Measurements from ENCODE around the gene EYS. TPM values are rescaled to one million over a fixed set of nuclear protein-coding genes. Genes with fewer than 3 reads are reported as not detected.

EYS gene
- total and polyA plus RNA-seq, 2 of the 8 experiments (the other 6 are each of a cell fraction or from before 2014, with no cell fraction given): 0.05 to 0.13 TPM

DNA sequence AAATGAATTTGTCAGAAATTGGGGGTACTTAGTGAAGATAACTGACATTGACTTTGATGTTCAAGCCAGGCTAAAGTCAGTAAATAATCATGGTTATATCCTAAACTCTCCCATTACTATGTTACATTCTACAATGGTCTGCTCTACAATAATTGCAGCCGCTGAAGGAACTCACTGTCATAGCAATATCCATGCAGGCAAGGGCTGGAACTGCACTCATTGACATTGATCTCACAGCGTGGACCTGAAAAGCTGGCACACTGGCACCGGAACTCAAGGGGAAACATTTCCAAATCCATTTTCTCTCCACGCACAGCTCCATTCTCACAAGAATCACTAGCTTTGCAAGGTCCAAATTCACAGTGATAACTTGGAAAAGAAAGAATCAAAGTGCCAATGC is 702.7 kb downstream of the EYS start:
- no peak overlapping the region for H2BK12ac ChIP-seq (ENCODE audit: low read depth, low read length)
- no peak overlapping the region for H3K18ac ChIP-seq (ENCODE audit: extremely low read depth, low read length)
- H3K79me1 ChIP-seq (ENCODE audit: low read depth, low read length): no peaks in the 10 kb centered on the region
- H3K4me2 ChIP-seq (ENCODE audit: insufficient read depth in 1 of 2, low read depth in 2 of 2, low read length in 2 of 2): no peak overlapping the region
- no peaks in the 10 kb centered on the region for H3K27me3 ChIP-seq (replicated peaks in 1 of 4; ENCODE audit: control insufficient read depth in 3 of 4, extremely low read depth in 1 of 4, insufficient read depth in 3 of 4, low read length in 3 of 4)
- H3K23me2 ChIP-seq (ENCODE audit: low read depth, low read length): no peaks in the 10 kb centered on the region
- H3K27ac ChIP-seq (ENCODE audit: low read depth, low read length): no peak overlapping the region
- ChIA-PET CTCF (ENCODE audit: partially characterized antibody) (no interaction called here), POLR2A (ENCODE audit: partially characterized antibody) (no interaction called here)
- H3K9me3 ChIP-seq (ENCODE audit: insufficient read depth in 2 of 2, low read depth in 1 of 2, low read length in 1 of 2): no peaks in the 10 kb centered on the region
- no peak overlapping the region for H2BK5ac ChIP-seq (ENCODE audit: low read depth, low read length)
- no peak overlapping the region for H2BK120ac ChIP-seq (replicated peaks; ENCODE audit: low read depth, low read length)
- H3K4me1 ChIP-seq (replicated peaks in 1 of 4; ENCODE audit: control insufficient read depth in 3 of 4, insufficient read depth in 4 of 4, low read length in 3 of 4): peaks cover 0 to 3% (median 0%) of the 10 kb centered on the region in 4 experiments; a peak in 3 of 7 replicates
- no peak overlapping the region for H3K56ac ChIP-seq (replicated peaks; ENCODE audit: insufficient read length, low read depth, low read length)
- no peaks in the 10 kb centered on the region for H3K79me2 ChIP-seq (ENCODE audit: control insufficient read depth in 1 of 2, insufficient read depth in 2 of 2, low read length in 2 of 2)
- no peaks in the 10 kb centered on the region for H3K36me3 ChIP-seq (ENCODE audit: control insufficient read depth in 2 of 4, insufficient read depth in 4 of 4, low read length in 3 of 4)
- H2AFZ ChIP-seq (ENCODE audit: low read length): no peak overlapping the region
- 93% methylated on average over 4 of the region's 4 CpGs; no CpG with 5 or more reads in 1 of the 2 experiments for WGBS, 2 experiments (ENCODE audit: extremely low coverage in 1 of 2, insufficient coverage in 1 of 2, insufficient read length in 1 of 2, insufficient replicate concordance in 2 of 2, low coverage in 1 of 2, low lambda C conversion rate in 2 of 2, missing lambda C conversion rate in 1 of 2)
- no peak overlapping the region for H2BK15ac ChIP-seq (ENCODE audit: low read length)
- H3K23ac ChIP-seq (ENCODE audit: insufficient read length): no peak overlapping the region
- no peak overlapping the region for H2BK20ac ChIP-seq (ENCODE audit: low read length)
- DNase-seq (ENCODE audit: low read depth in 1 of 2, low spot score in 2 of 2) (no peak), FAIRE-seq (no peak)
- no peaks in the 10 kb centered on the region for H4K20me1 ChIP-seq (replicated peaks in 1 of 2; ENCODE audit: control insufficient read depth in 1 of 2, insufficient read depth in 2 of 2, low read length in 2 of 2)
- H3K14ac ChIP-seq (ENCODE audit: insufficient read length): no peak overlapping the region
- H4K91ac ChIP-seq (replicated peaks; ENCODE audit: insufficient read length, low read length): no peak overlapping the region
- H3K4ac ChIP-seq (replicated peaks; ENCODE audit: insufficient read length, low read depth, low read length): no peak overlapping the region
- no peak overlapping the region for H2AK5ac ChIP-seq (ENCODE audit: low read depth, low read length)
- H4K8ac ChIP-seq (ENCODE audit: extremely low read depth, insufficient read depth, low read length): no peak overlapping the region
- H4K5ac ChIP-seq (ENCODE audit: insufficient read length, low read depth, low read length): no peak overlapping the region
- no peak overlapping the region for H3K9ac ChIP-seq (replicated peaks in 1 of 4; ENCODE audit: extremely low read depth in 1 of 4, low read depth in 3 of 4, low read length in 3 of 4)
- H3K4me3 ChIP-seq (ENCODE audit: extremely low read depth in 1 of 4, insufficient read depth in 2 of 4, low read depth in 3 of 4, low read length in 4 of 4): no peak overlapping the region
- TF ChIP-seq SUZ12 (IDR thresholded peaks at IDR 0.05; ENCODE audit: low read length) (no peak), BRCA1 (IDR thresholded peaks at IDR 0.05; ENCODE audit: low read depth, low read length) (no peak), GTF2F1 (IDR thresholded peaks at IDR 0.05; ENCODE audit: borderline replicate concordance, low read depth, low read length) (no peak), KDM5A (IDR thresholded peaks at IDR 0.05; ENCODE audit: low read length) (no peak), TCF12 (IDR thresholded peaks at IDR 0.05; ENCODE audit: low read depth, low read length) (no peak), EP300 (IDR thresholded peaks at IDR 0.05; ENCODE audit: borderline replicate concordance in 1 of 2, low read depth in 2 of 2, low read length in 2 of 2) (no peak), POU5F1 (IDR thresholded peaks at IDR 0.05; ENCODE audit: low read depth, low read length) (no peak), JUND (IDR thresholded peaks at IDR 0.05; ENCODE audit: low read length) (no peak), CBX5 (IDR thresholded peaks at IDR 0.05; ENCODE audit: low read depth, low read length) (no peak), TEAD4 (IDR thresholded peaks at IDR 0.05; ENCODE audit: low read depth, low read length) (no peak), ATF3 (IDR thresholded peaks at IDR 0.05; ENCODE audit: insufficient read depth, low read depth, low read length) (no peak)
- TF ChIP-seq, protein P1, sequence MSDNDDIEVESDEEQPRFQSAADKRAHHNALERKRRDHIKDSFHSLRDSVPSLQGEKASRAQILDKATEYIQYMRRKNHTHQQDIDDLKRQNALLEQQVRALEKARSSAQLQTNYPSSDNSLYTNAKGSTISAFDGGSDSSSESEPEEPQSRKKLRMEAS (IDR thresholded peaks at IDR 0.05): no peak

All from H1 (cell line).